Right lobe of liver (tissue), 4 donors: ENCODE measurements around the gene ATP2B3.

Experiments
- CTCF ChIP-seq, 4 donors: fragments of 200-600 bp in 3 of 4; fragments of 450-650 bp in 1 of 4; IDR thresholded peaks; one replicate each; pipeline versions ENCODE4 v1.5.1 to v1.8.0; 2016 to 2022; ENCODE audit warnings: antibody characterized with exemption in 4 of 4, mild to moderate bottlenecking in 2 of 4
- POLR2A ChIP-seq: fragments of 450-650 bp; IDR thresholded peaks from one replicate; pipeline ENCODE4 v1.6.1; 2017; ENCODE audit warnings: antibody characterized with exemption, mild to moderate bottlenecking
- donor health status: DM: no; HTN: no; CAD: no.
- donor health status: DM: no; HTN: no; CAD: no.
- donor health status: DM: no; HTN: yes; CAD: no.

- no peak for TF ChIP-seq CTCF (IDR thresholded peaks at IDR 0.05)
- TF ChIP-seq POLR2A = no peak
Measured at GRCh38 chrX:153501530-153501929, 15.9 kb upstream of the ATP2B3 start.
